ENCODE data around the gene TBC1D10A. TPM values are rescaled to one million over a fixed set of nuclear protein-coding genes. Genes with fewer than 3 reads are reported as not detected.

TBC1D10A gene
- total RNA-seq, 1 experiment from 2014 or later = 12.6 TPM

DNA sequence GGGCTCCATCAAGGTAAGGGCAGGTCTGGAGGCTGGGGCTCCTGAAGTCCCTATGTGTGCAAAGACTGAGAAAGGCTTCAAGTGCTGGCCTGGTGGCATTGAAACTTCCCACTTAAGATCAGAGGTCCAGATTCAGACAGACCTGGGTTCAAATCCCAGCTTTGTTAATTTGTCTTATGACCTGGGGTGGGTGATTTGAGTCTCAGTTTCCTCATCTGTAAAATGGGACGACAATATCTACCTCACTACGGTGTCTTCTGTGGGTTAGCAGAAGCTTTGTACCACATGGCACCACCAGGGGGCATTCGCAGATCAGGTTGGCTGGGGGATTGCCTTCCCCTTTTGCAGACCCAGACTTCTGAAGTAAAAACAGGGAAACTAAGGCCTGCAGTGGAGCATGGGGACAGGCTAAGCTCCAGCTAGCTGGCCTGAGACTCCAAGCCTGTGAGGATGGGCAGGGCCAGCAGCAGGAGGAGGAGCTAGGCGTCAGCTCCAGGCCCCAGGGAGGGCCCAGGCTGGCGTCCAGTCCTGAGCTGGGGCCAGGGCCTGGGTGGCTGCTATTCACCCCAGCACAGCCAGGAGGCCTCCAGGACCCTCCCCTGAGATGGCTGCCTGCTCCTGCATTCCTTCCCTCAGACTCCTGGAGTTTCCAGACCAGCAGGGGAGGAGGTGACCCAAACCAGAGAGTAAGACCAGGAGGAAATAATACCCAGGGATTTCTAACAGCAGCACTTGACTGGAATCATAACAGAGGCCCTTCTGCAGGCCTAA, 38.9 kb downstream of the TBC1D10A start:
- Histone ChIP-seq H3K9ac (ENCODE audit: low read length) (0 out of 2 replicates have a peak overlapping the region, but pooled peaks have one; percentile 72), H3K9me3 (ENCODE audit: low read length) (no peaks in the 10 kb centered on the region), H3K4me3 (ENCODE audit: low read length) (peak overlapping the region; percentile 79), H3K27me3 (ENCODE audit: low read length) (no peaks in the 10 kb centered on the region), H4K20me1 (ENCODE audit: low read length) (no peaks in the 10 kb centered on the region), H3K4me2 (ENCODE audit: low read length) (peak overlapping the region; percentile 96), H2AFZ (ENCODE audit: low read length) (no peak overlapping the region), H3K36me3 (ENCODE audit: low read depth, low read length) (0 out of 2 replicates have a peak, but pooled peaks cover under 1% of the 10 kb centered on the region), H3K27ac (ENCODE audit: low read length) (peak overlapping the region; percentile 37; the same call in 1 of the 2 replicates), H3K9me2 (replicated peaks; ENCODE audit: low read length) (no peaks in the 10 kb centered on the region), H3K79me2 (ENCODE audit: low read length) (0 out of 2 replicates have a peak, but pooled peaks cover 3% of the 10 kb centered on the region), H3F3A (ENCODE audit: low read length, unreplicated experiment) (no peaks in the 10 kb centered on the region), H3K4me1 (ENCODE audit: insufficient read depth, low read length) (peaks cover 25% of the 10 kb centered on the region)
- no TSS peak for BruUV-seq (replicated peaks)
- TF ChIP-seq, protein P1, sequence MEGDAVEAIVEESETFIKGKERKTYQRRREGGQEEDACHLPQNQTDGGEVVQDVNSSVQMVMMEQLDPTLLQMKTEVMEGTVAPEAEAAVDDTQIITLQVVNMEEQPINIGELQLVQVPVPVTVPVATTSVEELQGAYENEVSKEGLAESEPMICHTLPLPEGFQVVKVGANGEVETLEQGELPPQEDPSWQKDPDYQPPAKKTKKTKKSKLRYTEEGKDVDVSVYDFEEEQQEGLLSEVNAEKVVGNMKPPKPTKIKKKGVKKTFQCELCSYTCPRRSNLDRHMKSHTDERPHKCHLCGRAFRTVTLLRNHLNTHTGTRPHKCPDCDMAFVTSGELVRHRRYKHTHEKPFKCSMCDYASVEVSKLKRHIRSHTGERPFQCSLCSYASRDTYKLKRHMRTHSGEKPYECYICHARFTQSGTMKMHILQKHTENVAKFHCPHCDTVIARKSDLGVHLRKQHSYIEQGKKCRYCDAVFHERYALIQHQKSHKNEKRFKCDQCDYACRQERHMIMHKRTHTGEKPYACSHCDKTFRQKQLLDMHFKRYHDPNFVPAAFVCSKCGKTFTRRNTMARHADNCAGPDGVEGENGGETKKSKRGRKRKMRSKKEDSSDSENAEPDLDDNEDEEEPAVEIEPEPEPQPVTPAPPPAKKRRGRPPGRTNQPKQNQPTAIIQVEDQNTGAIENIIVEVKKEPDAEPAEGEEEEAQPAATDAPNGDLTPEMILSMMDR (conservative IDR thresholded peaks at IDR 0.05; ENCODE audit: low read depth, low read length) = peak; percentile 69
- no peak for TF ChIP-seq EZH2phosphoT487 (IDR thresholded peaks at IDR 0.05; ENCODE audit: borderline replicate concordance, low read length)
- ChIA-PET CTCF (interaction anchor here (0.6 to 2.2 kb wide), 11 partner anchors 11 to 183 kb away, joined by 3 to 33 read pairs (median 4); partner anchors contain the start of genes RNF215, SEC14L2 and TBC1D10A), POLR2A (ENCODE audit: unreplicated experiment) (interaction anchor here (0.6 to 1.0 kb wide), 3 partner anchors 8 to 39 kb away, joined by 3 to 6 read pairs (median 3); partner anchors contain the start of gene TBC1D10A)
- ATAC-seq = peak; percentile 63
- intact Hi-C loops (cut with micrococcal nuclease) = loop anchor here (5.0 kb wide), 1 partner anchor 39 kb away; the partner anchor contains the start of gene TBC1D10A
- peak; percentile 81 for DNase-seq

- Histone ChIP-seq H3K79me2 (ENCODE audit: low read length) (0 out of 2 replicates have a peak, but pooled peaks cover 3% of the 10 kb centered on the region), H3F3A (ENCODE audit: low read length, unreplicated experiment) (no peaks in the 10 kb centered on the region), H3K4me2 (ENCODE audit: low read length) (no peak overlapping the region), H3K9me2 (replicated peaks; ENCODE audit: low read length) (no peaks in the 10 kb centered on the region), H4K20me1 (ENCODE audit: low read length) (no peaks in the 10 kb centered on the region), H2AFZ (ENCODE audit: low read length) (no peak overlapping the region), H3K27me3 (ENCODE audit: low read length) (no peaks in the 10 kb centered on the region), H3K4me1 (ENCODE audit: insufficient read depth, low read length) (peaks cover 25% of the 10 kb centered on the region), H3K36me3 (ENCODE audit: low read depth, low read length) (no peaks in the 10 kb centered on the region), H3K9me3 (ENCODE audit: low read length) (no peaks in the 10 kb centered on the region), H3K9ac (ENCODE audit: low read length) (no peak overlapping the region; the same call in 1 of the 2 replicates), H3K4me3 (ENCODE audit: low read length) (no peak overlapping the region), H3K27ac (ENCODE audit: low read length) (peak overlapping the region; percentile 17; the same call in 1 of the 2 replicates)
- DNase-seq = peak; percentile 66
- POLR2A ChIA-PET (ENCODE audit: unreplicated experiment) = interaction anchor here (0.6 to 1.0 kb wide), 2 partner anchors 9 to 40 kb away, joined by 3 to 6 read pairs; partner anchors contain the start of gene TBC1D10A
- BruUV-seq (replicated peaks) = no TSS peak
- no peak for ATAC-seq
- CTCF ChIA-PET = interaction anchor here (0.6 to 2.2 kb wide), 6 partner anchors 40 to 179 kb away, joined by 3 to 33 read pairs (median 6); partner anchors contain the start of genes RNF215, SEC14L2 and TBC1D10A
- TF ChIP-seq, protein P1 (conservative IDR thresholded peaks at IDR 0.05; ENCODE audit: low read depth, low read length) = peak; percentile 85
- no peak for TF ChIP-seq EZH2 (IDR thresholded peaks at IDR 0.05; ENCODE audit: low read length, unreplicated experiment)
- intact Hi-C loops (cut with micrococcal nuclease) = loop anchor here (5.0 kb wide), 1 partner anchor 40 kb away; the partner anchor contains the start of gene TBC1D10A
Measured at GRCh38 chr22:30286813-30287647, 39.7 kb downstream of the TBC1D10A start.

Measured in PC-3 (cell line).